Stomach (tissue), 4 donors: ENCODE measurements around the gene ASTN2.

Experiments used
- CTCF ChIP-seq, 7 experiments: fragments of 450-650 bp in 4 of 7; fragments of 200-600 bp in 3 of 7; sonication (generic) in 3 of 7; IDR thresholded peaks; one replicate each; pipeline ENCODE4 v1.5.1; 2016 to 2019; ENCODE audit warnings: antibody characterized with exemption in 7 of 7, control low read depth in 2 of 7, mild to moderate bottlenecking in 1 of 7
- EP300 ChIP-seq: sonication (generic); formaldehyde crosslinking; IDR thresholded peaks from one replicate; pipeline ENCODE4 v1.6.1; 2017; ENCODE audit warnings: antibody characterized with exemption
- POLR2A ChIP-seq, 4 donors: fragments of 450-650 bp; IDR thresholded peaks; one replicate each; pipeline ENCODE4 v1.6.1; 2016; ENCODE audit warnings: antibody characterized with exemption in 4 of 4, control low read depth in 2 of 4, mild to moderate bottlenecking in 1 of 4, moderate library complexity in 1 of 4
- POLR2AphosphoS5 ChIP-seq, 3 donors: sonication (generic); formaldehyde crosslinking; IDR thresholded peaks; one replicate each; pipeline ENCODE4 v1.6.1; 2016; ENCODE audit warnings: antibody characterized with exemption in 3 of 3

- TF ChIP-seq CTCF (IDR thresholded peaks at IDR 0.05) (no peak), POLR2A (IDR thresholded peaks at IDR 0.05) (no peak), EP300 (no peak), POLR2AphosphoS5 (IDR thresholded peaks at IDR 0.05) (no peak)
Observed at GRCh38 chr9:117437283-117437682, 22.4 kb upstream of the ASTN2 start.
